Inferior parietal cortex (tissue), 1 donor: Measurements from ENCODE around the gene TSNAX.
"Not testable (repeated sequence)": the region's sequence is repeated elsewhere in the genome, so short reads cannot be mapped to it uniquely, and the experiment has no call there.

Source experiments
- DNase-seq: peaks from one replicate; pipeline ENCODE4 v3.0.0-alpha.2; 2016; ENCODE audit errors: extremely low spot score

TSNAX gene

GRCh38 chr1:231561647-231562383 is 33.3 kb downstream of the TSNAX start:
- no peak for DNase-seq

- DNase-seq, result no peak
These were observed 34.8 kb downstream of the TSNAX start for GRCh38 chr1:231563247-231563646.

- DNase-seq, result no peak
These were observed 35.9 kb downstream of the TSNAX start for GRCh38 chr1:231564373-231564772.

- no peak for DNase-seq
These were observed 38.0 kb downstream of the TSNAX start for GRCh38 chr1:231566496-231566895.

GRCh38 chr1:231570262-231570661 is 41.8 kb downstream of the TSNAX start:
- DNase-seq, result not testable (repeated sequence)

GRCh38 chr1:231571904-231572303 is 43.4 kb downstream of the TSNAX start:
- DNase-seq, result no peak

GRCh38 chr1:231575472-231575871 is 47.0 kb downstream of the TSNAX start:
- DNase-seq, result no peak

GRCh38 chr1:231576804-231577718 is 48.6 kb downstream of the TSNAX start:
- no peak for DNase-seq

- no peak for DNase-seq
These were observed 52.4 kb downstream of the TSNAX start for GRCh38 chr1:231580874-231581273.

- no peak for DNase-seq
These were observed 53.4 kb downstream of the TSNAX start for GRCh38 chr1:231581859-231582258.

- no peak for DNase-seq
These were observed 54.9 kb downstream of the TSNAX start for GRCh38 chr1:231583376-231583775.

GRCh38 chr1:231584117-231584516 is 55.6 kb downstream of the TSNAX start:
- DNase-seq, result peak; percentile 25

GRCh38 chr1:231584921-231585320 is 56.5 kb downstream of the TSNAX start:
- no peak for DNase-seq

- peak; percentile 71 for DNase-seq
These were observed 62.2 kb downstream of the TSNAX start for GRCh38 chr1:231590453-231591198.

GRCh38 chr1:231591466-231591865 is 63.0 kb downstream of the TSNAX start:
- DNase-seq, result no peak

- DNase-seq, result no peak
These were observed 64.3 kb downstream of the TSNAX start for GRCh38 chr1:231592809-231593208.

- not testable (repeated sequence) for DNase-seq
These were observed 64.8 kb downstream of the TSNAX start for GRCh38 chr1:231593264-231593663.

GRCh38 chr1:231594123-231594522 is 65.7 kb downstream of the TSNAX start:
- DNase-seq, result no peak

- no peak for DNase-seq
These were observed 66.3 kb downstream of the TSNAX start for GRCh38 chr1:231594749-231595148.

GRCh38 chr1:231596337-231596791 is 67.9 kb downstream of the TSNAX start:
- DNase-seq, result no peak

- DNase-seq, result no peak
These were observed 69.5 kb downstream of the TSNAX start for GRCh38 chr1:231597971-231598370.

- no peak for DNase-seq
These were observed 72.0 kb downstream of the TSNAX start for GRCh38 chr1:231600458-231600976.
